ENCODE data around the gene LILRB4.
"Not testable (repeated sequence)": the region's sequence is repeated elsewhere in the genome, so short reads cannot be mapped to it uniquely, and the experiment has no call there.

The LILRB4 gene

DNA sequence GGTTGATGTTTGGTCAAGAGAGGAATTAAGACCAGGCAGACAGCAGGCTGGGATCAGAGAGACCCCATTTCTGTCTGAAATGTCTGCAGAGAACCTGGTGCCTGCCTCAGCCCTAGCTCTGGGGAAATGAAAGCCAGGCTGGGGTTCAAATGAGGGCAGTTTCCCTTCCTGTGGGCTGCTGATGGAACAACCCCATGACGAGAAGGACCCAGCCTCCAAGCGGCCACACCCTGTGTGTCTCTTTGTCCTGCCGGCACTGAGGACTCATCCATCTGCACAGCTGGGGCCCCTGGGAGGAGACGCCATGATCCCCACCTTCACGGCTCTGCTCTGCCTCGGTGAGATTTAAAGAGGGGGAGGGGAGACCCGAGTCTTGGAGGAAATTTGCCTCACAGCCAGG is at the start of gene LILRB4:
Gene LILRB4 (plus strand): TSS at position 256 of the 400 bp plus-strand sequence. CDS start 49 bp downstream, at position 305.
- DNase-seq, result no peak

DNA sequence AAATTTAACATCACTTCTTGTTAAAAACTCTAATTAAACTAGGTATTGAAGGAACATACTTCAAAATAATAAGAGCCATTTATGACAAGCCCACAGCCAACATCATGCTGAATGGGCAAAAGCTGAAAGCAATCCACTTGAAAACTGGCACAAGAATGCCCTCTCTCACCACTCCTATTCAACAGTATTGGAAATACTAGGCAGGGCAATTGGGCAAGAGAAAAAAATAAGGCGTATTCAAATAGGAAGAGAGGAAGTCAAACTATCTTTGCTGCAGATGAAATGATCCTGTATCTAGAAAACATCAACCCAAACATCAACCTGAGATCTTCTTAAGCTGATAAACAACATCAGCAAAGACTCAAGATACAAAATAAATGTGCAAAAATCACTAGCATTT is 48.1 kb upstream of the LILRB4 start:
- DNase-seq, result no peak

DNA sequence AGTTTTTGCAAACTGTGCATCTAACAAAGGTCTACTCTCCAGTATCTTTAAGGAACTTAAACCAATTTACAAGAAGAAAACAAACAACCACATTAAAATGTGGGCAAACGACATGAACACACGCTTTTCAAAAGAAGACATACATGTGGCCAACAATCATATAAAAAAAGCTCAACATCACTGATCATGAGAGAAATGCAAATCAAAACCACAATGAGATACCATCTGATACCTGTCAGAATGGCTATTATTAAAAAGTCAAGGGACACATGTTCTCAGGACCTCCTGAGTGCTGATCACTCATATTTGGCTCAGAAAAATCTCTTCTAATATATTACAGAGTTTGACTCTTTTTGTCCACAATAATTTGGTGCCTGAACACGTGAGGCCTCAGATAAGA is 46.7 kb upstream of the LILRB4 start:
- no peak for DNase-seq

DNA sequence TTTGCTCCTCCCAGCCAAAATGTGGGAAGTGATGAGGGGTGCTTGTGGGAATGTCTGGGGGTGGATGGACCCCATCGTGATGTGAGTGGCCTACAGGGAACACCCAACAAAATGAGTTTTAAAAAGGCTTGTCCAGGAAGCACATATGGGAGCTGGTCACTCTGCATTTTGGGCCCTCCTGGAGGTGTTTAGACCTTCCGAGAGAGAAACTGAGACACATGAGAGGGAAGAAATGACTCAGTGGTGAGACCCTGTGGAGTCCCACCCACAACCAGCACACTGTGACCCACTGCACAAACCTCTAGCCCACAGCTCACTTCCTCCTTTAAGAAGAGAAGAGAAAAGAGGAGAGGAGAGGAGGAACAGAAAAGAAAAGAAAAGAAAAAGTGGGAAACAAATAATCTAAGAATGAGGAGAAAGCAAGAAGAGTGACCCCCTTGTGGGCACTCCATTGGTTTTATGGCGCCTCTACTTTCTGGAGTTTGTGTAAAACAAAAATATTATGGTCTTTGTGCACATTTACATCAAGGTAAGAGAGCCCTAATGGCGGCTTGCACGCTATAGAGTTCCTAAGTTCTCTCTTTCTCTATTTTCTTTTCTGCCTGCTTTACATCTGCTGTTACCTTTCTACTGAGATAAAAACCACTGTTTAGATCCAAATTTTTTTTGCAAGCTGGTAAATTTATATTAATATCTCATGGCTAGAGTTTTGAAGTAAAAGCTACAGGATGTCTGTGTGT is 45.8 kb upstream of the LILRB4 start:
- no peak for DNase-seq

DNA sequence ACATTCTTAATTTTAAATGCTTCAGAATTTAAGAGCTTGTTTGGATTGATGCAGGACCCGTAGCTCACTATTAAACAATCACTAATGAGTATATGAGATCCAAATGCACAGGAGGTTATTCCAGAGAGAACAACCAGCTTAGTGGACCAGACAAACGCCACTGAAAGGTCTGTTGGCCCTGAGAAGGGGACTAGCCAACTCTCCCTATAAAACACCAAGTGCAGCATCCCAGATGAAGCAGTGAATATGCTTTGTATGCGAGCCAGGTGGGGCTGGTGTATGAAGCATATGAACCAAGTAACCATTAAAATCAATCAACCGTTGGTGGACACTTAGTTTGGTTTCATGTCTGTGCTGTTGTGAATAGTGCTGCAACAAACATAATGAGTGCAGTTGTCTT is 42.3 kb upstream of the LILRB4 start:
- no peak for DNase-seq

DNA sequence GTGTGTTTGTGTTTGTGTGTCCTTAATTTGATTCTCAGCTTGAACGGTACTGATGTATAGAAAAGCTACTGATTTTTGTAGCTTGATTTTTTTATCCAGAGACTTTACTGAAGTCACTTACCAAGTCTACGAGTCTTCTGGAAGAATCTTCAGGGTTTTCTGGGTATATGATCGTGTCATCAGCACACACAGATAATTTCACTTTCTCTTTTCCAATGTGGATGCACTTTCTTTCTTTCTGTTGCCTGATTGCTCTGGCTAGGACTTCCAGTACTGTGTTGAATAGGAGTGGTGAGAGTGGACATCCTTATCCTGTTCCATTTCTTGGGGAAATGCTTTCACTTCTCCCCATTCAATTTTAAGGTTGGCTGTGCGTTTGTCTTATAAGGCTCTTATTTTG is 40.4 kb upstream of the LILRB4 start:
- DNase-seq, result no peak

DNA sequence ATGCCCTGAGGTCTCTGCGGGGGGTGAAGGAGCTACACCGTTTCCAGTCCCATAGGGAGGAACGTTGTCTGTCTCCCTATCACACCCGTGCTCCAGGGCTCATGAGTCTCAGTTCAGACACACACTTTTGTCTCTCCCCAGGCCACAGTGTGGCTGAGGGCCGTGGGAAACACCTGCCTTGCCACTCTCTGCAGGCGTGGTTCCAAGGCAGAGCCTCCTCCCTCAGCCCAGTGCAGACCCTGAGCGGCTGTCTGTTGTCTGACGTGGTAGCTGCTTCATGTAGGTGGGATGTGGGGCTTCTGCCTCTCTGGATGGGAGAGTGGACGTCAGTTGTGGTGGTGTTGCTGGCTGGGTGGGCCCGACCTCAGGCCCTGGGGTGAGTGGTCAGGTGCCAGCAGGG is 38.6 kb upstream of the LILRB4 start:
- DNase-seq, result not testable (repeated sequence)

DNA sequence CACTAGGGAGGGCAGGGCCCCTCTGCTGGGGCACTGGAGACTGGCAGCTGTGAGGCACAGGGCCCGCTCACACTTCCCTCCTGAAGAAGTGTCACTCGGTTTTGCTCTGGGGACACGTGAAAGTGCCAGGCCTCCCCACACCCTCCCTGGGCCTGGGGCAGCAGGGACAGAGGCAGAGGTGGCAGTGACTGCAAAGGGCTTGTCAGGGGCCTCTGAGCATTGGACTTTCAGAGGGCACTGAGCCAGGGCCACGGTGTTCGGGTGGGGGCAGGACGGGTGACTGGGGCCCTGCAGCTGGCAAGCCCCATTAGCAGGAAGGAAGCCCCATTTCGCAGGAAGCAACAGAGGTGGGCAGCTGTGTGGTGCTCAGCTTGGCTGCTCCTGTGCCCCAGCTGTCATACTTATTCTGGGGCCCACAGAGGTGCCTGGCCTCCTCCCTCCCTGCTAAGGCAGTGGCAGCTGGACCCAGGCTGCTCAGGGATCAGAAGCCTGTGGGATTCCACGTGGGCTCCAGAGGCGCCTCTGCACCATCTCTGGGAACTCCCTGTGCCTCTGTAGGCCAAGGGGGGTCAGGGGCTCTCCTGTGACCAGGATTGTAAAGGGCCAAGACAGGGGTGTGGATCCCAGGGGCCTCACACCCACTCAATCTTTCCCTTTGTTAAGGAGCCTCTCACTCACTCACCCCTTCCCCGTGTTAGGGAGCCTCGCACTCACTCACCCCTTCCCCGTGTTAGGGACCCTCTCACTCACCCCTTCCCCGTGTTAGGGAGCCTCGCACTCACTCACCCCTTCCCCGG is 37.7 kb upstream of the LILRB4 start:
- not testable (repeated sequence) for DNase-seq

DNA sequence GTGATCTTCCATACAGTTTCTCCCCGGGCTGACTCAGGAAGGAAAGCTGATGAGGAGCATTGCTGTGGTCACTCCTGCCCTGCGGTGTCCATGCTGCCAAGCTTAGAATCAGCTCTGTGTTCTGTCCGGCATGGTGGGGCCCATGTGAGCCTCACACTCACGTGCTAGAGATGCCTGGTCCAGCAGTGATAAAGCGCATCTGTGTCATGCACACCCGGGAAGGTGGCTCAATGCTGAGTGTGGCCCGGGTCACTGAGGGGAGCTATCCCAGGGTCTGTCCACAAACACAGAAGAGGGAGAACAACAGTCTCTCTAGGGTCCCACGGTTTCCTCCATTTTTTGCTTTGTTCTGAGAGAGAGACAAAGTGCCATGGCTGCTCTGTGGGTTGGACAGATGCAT is 36.0 kb upstream of the LILRB4 start:
- DNase-seq, result no peak

DNA sequence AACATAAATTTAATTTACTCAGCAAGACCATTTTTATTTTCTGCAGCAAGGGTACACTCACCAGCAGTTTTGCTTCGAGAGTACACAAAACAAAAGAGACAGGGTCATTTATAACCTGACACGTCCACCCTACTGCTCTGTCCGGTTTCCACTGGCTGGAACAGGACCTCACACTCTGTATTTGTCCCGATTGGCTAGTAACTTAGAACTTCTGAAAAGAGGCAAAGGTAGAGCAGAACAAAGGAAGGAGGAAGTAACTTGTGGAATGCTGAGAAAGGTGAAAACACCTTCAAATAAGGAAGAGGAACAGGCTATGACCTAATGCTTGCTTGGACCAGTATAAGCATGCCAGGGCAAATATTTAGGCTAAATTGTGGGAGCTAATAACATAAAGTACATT is 34.9 kb upstream of the LILRB4 start:
- not testable (repeated sequence) for DNase-seq

DNA sequence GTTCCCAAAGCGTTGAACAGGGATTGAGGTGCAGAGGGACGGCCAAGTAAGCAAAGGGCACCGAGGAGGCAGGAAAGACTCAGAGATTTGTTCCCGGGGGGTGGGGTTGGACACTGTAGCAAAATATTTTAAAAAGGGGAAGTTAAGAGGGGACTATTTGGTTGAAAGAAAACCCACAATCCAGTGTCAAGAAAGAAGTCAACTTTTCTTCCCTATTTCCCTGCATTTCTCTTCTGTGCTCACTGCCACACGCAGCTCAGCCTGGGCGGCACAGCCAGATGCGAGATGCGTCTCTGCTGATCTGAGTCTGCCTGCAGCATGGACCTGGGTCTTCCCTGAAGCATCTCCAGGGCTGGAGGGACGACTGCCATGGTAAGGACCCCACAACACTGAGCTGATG is 32.5 kb upstream of the LILRB4 start, which contains the start of gene LILRB1:
Gene LILRB1 (plus strand): TSS at position 223 of the 400 bp plus-strand sequence. CDS start 590 bp downstream, outside the sequence.
- DNase-seq, result not testable (repeated sequence)

DNA sequence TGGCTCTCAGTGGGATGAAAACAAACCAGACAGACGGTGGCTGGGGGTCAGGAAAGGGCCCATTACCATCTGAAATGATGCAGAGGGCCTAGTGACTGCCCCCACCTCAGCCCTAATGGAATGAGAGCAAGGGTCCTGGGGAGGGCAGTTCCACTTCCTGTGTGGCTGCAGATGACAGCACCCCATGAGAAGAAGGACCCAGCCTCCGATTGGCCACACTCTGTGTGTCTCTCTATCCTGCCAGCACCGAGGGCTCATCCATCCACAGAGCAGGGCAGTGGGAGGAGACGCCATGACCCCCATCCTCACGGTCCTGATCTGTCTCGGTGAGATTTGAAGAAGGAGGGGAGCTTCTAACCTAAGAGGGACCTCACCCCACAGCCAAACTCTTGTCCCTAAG is 32.0 kb upstream of the LILRB4 start:
- no peak for DNase-seq

DNA sequence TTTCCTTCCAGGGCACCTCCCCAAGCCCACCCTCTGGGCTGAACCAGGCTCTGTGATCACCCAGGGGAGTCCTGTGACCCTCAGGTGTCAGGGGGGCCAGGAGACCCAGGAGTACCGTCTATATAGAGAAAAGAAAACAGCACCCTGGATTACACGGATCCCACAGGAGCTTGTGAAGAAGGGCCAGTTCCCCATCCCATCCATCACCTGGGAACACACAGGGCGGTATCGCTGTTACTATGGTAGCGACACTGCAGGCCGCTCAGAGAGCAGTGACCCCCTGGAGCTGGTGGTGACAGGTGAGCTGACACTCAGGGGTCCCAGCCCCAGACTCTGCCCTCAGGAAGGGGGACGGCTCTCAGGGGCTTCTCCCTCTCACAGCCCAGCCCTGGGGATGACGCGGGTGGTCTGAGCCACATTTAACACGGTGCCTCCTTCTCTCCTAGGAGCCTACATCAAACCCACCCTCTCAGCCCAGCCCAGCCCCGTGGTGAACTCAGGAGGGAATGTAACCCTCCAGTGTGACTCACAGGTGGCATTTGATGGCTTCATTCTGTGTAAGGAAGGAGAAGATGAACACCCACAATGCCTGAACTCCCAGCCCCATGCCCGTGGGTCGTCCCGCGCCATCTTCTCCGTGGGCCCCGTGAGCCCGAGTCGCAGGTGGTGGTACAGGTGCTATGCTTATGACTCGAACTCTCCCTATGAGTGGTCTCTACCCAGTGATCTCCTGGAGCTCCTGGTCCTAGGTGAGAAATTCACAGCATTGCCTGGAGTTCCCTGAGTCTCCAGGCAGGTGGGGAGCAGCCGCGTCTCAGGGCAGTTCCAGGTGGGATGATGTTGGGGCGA is 31.1 kb upstream of the LILRB4 start:
- DNase-seq, result not testable (repeated sequence)

DNA sequence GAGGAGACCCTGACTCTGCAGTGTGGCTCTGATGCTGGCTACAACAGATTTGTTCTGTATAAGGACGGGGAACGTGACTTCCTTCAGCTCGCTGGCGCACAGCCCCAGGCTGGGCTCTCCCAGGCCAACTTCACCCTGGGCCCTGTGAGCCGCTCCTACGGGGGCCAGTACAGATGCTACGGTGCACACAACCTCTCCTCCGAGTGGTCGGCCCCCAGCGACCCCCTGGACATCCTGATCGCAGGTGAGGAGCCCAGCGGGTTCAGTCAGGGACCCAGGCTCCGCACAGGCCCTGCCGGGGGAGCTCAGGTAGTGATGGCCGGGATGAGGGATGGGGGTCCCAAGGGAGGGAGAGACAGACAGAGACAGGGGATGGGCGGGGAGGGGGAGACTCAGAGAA is 30.3 kb upstream of the LILRB4 start:
- not testable (repeated sequence) for DNase-seq

DNA sequence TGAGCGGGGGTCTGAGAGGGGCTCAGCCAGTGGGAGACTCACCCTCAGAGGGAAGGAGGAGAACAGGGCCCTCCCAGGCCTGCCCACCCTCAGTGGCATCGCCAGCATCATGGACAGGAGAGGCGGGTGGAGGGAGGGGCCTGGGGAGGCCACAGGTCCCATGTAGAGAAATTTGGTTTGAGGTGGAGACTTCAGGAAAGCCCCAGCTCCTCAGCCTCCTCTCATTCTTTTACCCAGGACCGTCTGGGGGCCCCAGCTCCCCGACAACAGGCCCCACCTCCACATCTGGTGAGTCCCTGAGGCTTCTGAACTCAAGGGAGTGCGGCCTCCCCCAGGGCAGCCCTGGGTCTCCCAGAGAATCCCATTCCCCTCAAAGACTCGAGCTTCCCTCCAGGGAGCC is 29.4 kb upstream of the LILRB4 start:
- DNase-seq, result no peak

DNA sequence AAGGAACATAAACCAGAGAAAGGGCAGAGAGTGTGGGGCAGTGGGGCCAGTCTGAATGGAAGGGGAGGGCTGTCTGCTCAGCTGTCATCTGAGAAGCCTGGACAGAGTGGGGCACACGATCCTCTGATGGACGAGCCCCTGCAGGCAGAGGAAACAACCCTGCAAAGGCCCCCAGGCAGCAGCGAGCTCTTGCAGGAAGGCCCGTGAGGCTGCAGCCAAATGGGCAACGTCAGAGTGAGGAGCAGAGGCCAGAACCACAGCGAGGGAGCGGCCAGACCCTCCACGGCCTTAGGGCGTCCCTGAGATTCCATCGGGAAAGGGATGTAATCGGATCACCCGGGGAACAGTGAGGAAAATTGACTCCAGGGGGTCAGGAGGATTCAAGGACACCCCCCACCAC is 26.7 kb upstream of the LILRB4 start:
- DNase-seq, result not testable (repeated sequence)

DNA sequence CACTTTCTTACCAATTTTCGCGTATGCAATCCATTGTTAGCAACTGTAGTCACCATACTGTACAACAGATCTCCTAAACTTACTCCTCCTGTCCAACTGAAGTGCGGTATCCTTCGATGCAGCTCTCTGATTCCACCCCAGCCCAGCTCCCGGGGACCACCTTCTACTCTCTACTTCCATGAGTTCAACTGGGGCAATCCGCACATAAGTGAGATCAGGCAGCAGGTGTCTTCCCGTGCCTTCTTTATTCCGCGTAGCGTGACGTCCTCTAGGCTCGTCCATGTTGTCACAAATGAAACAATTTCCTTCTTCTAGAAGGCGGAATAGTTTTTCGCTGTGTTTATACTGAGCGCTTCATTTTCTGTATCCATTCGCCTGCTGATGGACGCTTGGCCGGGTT is 24.1 kb upstream of the LILRB4 start:
- no peak for DNase-seq

DNA sequence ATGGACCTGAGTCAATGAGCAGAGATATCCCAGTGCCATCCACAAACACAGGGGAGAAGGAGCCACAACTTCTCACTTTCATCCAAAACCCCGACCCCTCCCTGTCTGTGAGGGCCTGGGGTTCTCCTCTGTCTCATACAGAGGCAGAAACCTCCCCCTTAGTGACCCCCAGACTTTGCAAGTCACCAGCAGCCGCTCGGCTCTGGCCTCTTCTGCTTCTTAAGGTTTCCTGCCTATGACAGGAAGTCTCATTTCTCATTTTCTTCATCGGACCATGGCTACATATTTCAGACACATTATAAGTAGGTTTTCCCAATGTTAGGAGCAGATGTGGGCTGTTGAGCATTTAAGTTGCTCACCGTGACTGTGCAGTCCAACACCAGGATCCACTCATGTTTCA is 19.8 kb upstream of the LILRB4 start:
- DNase-seq, result not testable (repeated sequence)

DNA sequence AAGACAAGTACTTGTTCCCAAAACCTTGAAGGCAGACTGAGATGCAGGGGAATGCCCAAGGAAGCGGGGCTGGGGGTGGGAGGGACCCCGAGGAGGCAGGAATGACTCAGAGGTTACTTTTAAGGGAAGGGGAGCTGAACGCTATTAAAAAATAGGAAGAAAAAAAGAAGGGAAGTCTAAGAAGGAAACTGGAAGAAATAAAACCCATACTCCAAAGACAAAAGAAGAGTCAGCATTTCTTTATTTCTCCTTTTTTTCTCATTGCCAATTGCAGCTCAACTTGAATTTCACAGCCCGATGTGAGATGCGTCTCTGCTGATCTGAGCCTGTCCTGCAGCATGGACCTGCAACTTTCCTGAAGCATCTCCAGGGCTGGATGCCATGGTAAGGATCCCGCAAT is 19.2 kb upstream of the LILRB4 start:
- not testable (repeated sequence) for DNase-seq

DNA sequence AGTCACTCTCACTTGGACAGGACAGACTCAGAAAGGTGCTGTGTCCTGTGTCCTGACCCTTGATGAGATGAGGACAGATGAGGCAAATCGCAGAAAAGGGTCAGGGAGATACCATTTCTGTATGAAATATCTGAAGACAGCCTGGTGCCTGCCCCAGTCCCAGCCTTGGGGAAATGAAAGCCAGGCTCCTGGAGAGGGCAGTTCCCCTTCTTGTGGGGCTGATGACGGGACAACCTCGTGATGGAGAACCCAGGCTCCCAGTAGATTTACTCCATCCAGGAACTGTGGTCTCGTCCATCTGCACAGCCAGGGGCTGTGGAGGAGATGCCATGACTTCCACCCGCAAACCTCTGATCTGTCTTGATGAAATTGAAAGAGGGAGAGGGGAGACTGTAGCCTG is 18.7 kb upstream of the LILRB4 start:
- no peak for DNase-seq

DNA sequence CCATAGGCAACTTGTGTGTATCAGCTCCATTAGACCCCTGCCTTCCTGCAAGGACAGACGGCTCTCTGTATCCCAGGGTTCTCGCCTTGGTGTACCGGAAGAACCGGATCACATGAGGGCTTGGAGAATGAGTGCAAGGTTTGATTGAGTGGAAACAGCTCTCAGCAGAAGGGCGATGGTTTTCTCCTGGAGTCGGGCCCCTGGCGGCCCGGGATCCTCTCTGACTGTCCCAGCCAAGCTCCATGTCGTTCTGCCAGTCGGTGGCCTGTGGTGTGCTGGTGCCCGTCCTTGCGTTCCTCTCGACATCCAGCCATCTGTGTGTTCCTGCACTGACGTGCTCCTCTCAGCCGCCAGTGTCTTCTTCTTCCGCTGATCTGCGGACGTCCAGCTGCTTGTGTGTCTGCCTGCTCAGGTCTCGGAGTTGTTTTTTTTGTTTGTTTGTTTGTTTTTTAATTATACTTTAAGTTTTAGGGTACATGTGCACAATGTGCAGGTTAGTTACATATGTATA is 16.4 kb upstream of the LILRB4 start:
- no peak for DNase-seq

DNA sequence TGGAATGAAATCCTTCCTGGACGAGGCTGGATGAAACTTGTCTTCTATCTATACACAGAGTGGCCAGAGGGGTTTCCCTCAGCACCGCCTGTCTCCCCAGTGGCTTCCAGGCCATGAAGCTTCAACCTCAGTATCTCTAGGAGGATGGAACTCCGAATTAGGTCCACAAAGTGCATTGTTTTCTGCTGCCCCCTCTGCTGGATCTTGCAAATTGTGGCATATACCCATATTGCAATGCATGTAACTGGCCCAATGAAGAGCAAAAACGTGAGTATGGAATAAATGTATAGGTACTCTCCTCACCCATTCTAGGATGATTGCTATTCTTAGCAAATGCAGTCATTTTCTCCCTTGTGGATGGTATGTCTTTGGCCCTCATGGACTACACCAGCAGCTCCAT is 14.7 kb upstream of the LILRB4 start:
- DNase-seq, result no peak

DNA sequence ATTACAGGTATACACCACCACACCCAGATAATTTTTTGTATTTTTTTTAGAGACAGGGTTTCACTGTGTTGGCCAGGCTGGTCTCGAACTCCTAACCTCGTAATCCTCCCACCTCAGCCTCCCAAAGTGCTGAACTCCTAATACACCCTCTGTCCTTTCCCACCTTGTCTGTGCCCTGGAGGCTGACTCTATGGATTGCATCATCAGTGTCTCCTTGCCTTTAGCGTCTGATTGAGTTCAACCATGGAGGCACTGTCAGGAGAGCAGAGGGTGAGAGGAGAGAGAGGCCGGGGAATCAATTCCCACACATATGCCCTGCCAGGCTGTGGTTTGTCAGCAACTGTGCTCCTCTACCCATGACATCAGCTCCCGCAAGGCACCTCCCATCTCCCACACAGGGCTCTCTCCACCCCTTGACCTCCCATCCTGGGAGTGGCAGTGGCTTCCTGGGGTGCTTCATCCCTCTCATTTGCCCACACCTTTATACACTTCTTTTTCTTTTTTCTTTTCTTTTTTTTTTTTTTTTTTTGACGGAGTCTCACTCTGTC is 12.6 kb upstream of the LILRB4 start:
- DNase-seq, result no peak

Measured in SHP77 treated with DMSO at 0.1 percent for 48 hours (cell line).